ENCODE measurements around the gene RAB12. TPM values are rescaled to one million over a fixed set of nuclear protein-coding genes. Genes with fewer than 3 reads are reported as not detected.

RAB12 gene
- total and polyA plus RNA-seq, 2 of the 13 experiments (the other 11 are each of a cell fraction or from before 2014, with no cell fraction given) = 9.5 to 25.3 TPM

DNA sequence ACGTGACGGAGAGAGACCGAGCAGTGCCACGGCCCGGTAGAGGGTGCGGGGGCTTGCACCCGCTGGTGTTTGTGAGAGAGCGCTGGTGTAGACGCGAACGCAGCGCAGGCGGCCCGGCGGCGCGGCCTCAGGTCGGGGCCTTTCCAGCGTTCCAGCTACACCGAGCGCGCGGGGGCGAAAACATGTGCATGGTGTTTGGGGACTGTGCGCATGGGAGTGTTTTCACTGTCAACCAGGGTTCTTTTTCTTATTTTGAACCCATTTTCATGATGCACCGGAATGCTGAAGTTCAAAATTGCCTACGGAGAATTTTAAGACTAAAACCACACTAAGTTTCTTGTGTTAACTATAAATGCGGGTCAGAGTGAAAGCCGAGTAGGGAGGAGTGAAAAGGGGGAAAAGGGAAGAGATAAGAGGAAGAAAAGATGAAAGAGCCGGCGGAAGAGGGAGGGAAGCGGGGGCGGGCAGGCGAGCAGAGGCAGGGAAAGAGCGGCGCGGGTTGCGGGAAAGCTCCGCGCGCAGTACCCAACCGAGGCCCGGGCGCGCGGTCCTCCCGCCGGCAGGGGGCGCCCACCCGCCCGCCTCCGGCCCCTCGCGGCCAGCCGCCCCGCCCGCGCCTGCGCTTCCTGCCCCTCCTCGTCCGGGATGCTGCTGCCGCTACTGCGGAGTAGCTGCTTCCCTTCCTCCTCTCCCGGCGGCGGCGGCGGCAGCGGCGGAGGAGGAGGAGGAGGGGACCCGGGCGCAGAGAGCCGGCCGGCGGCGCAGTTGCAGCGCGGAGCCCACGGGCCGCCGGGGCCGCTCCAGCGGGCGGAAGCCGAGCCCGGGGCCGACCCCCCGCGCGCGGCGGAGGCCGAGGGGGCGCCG is at the start of gene RAB12 (continued):
- TF ChIP-seq, protein P1, sequence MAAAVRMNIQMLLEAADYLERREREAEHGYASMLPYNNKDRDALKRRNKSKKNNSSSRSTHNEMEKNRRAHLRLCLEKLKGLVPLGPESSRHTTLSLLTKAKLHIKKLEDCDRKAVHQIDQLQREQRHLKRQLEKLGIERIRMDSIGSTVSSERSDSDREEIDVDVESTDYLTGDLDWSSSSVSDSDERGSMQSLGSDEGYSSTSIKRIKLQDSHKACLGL (CRISPR knock-in tag; IDR thresholded peaks at IDR 0.05) = no peak
- TF ChIP-seq, protein P2, sequence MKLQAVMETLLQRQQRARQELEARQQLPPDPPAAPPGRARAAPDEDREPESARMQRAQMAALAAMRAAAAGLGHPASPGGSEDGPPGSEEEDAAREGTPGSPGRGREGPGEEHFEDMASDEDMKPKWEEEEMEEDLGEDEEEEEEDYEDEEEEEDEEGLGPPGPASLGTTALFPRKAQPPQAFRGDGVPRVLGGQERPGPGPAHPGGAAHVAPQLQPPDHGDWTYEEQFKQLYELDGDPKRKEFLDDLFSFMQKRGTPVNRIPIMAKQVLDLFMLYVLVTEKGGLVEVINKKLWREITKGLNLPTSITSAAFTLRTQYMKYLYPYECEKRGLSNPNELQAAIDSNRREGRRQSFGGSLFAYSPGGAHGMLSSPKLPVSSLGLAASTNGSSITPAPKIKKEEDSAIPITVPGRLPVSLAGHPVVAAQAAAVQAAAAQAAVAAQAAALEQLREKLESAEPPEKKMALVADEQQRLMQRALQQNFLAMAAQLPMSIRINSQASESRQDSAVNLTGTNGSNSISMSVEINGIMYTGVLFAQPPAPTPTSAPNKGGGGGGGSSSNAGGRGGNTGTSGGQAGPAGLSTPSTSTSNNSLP (IDR thresholded peaks at IDR 0.05; ENCODE audit: low read depth, low read length) = no peak
- TF ChIP-seq CHD2 (IDR thresholded peaks at IDR 0.05; ENCODE audit: low read depth, low read length) (no peak), ZNF234 (CRISPR knock-in tag; conservative IDR thresholded peaks at IDR 0.05) (no peak), RARG (CRISPR knock-in tag; IDR thresholded peaks at IDR 0.05; ENCODE audit: low read depth) (no peak), YEATS2 (CRISPR knock-in tag; IDR thresholded peaks at IDR 0.05; ENCODE audit: borderline replicate concordance) (no peak), ZNF264 (CRISPR knock-in tag; IDR thresholded peaks at IDR 0.05) (no peak), JUN (CRISPR knock-in tag; IDR thresholded peaks at IDR 0.05) (no peak), ZMYM4 (CRISPR knock-in tag; IDR thresholded peaks at IDR 0.05) (peak; percentile 53; the same call in 1 of the 2 replicates), HOXA5 (CRISPR knock-in tag; IDR thresholded peaks at IDR 0.05) (no peak), FOXJ3 (CRISPR knock-in tag; IDR thresholded peaks at IDR 0.05; ENCODE audit: borderline replicate concordance) (no peak), ZNF24 (IDR thresholded peaks at IDR 0.05) (no peak), NR3C1 (CRISPR knock-in tag; IDR thresholded peaks at IDR 0.05) (no peak), ERF (CRISPR knock-in tag; IDR thresholded peaks at IDR 0.05) (no peak), NFIC (IDR thresholded peaks at IDR 0.05; ENCODE audit: low read length) (no peak), ZMAT3 (CRISPR knock-in tag; conservative IDR thresholded peaks at IDR 0.05) (no peak), FOXP4 (CRISPR knock-in tag; IDR thresholded peaks at IDR 0.05) (peak; percentile 29; the same call in 1 of the 2 replicates), RXRA (CRISPR knock-in tag; IDR thresholded peaks at IDR 0.05) (no peak), BRCA1 (CRISPR knock-in tag; IDR thresholded peaks at IDR 0.05) (no peak), SIN3A (IDR thresholded peaks at IDR 0.05; ENCODE audit: borderline replicate concordance, low read depth, low read length) (no peak)
- TF ChIP-seq, protein P3, sequence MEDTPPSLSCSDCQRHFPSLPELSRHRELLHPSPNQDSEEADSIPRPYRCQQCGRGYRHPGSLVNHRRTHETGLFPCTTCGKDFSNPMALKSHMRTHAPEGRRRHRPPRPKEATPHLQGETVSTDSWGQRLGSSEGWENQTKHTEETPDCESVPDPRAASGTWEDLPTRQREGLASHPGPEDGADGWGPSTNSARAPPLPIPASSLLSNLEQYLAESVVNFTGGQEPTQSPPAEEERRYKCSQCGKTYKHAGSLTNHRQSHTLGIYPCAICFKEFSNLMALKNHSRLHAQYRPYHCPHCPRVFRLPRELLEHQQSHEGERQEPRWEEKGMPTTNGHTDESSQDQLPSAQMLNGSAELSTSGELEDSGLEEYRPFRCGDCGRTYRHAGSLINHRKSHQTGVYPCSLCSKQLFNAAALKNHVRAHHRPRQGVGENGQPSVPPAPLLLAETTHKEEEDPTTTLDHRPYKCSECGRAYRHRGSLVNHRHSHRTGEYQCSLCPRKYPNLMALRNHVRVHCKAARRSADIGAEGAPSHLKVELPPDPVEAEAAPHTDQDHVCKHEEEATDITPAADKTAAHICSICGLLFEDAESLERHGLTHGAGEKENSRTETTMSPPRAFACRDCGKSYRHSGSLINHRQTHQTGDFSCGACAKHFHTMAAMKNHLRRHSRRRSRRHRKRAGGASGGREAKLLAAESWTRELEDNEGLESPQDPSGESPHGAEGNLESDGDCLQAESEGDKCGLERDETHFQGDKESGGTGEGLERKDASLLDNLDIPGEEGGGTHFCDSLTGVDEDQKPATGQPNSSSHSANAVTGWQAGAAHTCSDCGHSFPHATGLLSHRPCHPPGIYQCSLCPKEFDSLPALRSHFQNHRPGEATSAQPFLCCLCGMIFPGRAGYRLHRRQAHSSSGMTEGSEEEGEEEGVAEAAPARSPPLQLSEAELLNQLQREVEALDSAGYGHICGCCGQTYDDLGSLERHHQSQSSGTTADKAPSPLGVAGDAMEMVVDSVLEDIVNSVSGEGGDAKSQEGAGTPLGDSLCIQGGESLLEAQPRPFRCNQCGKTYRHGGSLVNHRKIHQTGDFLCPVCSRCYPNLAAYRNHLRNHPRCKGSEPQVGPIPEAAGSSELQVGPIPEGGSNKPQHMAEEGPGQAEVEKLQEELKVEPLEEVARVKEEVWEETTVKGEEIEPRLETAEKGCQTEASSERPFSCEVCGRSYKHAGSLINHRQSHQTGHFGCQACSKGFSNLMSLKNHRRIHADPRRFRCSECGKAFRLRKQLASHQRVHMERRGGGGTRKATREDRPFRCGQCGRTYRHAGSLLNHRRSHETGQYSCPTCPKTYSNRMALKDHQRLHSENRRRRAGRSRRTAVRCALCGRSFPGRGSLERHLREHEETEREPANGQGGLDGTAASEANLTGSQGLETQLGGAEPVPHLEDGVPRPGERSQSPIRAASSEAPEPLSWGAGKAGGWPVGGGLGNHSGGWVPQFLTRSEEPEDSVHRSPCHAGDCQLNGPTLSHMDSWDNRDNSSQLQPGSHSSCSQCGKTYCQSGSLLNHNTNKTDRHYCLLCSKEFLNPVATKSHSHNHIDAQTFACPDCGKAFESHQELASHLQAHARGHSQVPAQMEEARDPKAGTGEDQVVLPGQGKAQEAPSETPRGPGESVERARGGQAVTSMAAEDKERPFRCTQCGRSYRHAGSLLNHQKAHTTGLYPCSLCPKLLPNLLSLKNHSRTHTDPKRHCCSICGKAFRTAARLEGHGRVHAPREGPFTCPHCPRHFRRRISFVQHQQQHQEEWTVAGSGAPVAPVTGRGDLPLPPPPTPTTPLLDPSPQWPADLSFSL (CRISPR knock-in tag; IDR thresholded peaks at IDR 0.05) = no peak

Data from HepG2 (cell line).